Calu3 (cell line): ENCODE results near the gene FBN3. TPM values are rescaled to one million over a fixed set of nuclear protein-coding genes. Genes with fewer than 3 reads are reported as not detected.
"Not testable (repeated sequence)": the region's sequence is repeated elsewhere in the genome, so short reads cannot be mapped to it uniquely, and the experiment has no call there.

Source experiments
- BruUV-seq: library from RNA; stranded (reverse); fragments of 400-500 nt; replicated peaks from 2 replicates; lab custom pipeline; 2021; lab: Mats Ljungman, UMichigan
- CTCF ChIA-PET: fragments of 300-600 bp; sonication (Branson Sonifier 250); formaldehyde crosslinking; loops from one replicate; lab custom pipeline; 2022; ENCODE audit warnings: antibody characterized with exemption; lab: Charles Lee
- DNase-seq: peaks from one replicate; pipeline ENCODE4 v3.0.0; 2022
- H3K27ac Mint-ChIP-seq: one replicate; pipeline ENCODE4 v1.8.0; 2022; ENCODE audit warnings: mixed read lengths; ENCODE audit not compliant: unreplicated experiment
- H3K27me3 Mint-ChIP-seq: one replicate; pipeline ENCODE4 v1.8.0; 2022; ENCODE audit warnings: mixed read lengths; ENCODE audit not compliant: unreplicated experiment
- H3K36me3 Mint-ChIP-seq: one replicate; pipeline ENCODE4 v1.8.0; 2022; ENCODE audit warnings: mild to moderate bottlenecking, moderate library complexity, mixed read lengths; ENCODE audit not compliant: insufficient read depth, unreplicated experiment
- H3K4me1 Mint-ChIP-seq: one replicate; pipeline ENCODE4 v1.8.0; 2022; ENCODE audit warnings: mild to moderate bottlenecking, low read depth, mixed read lengths; ENCODE audit not compliant: unreplicated experiment
- H3K4me3 Mint-ChIP-seq: one replicate; pipeline ENCODE4 v1.8.0; 2022; ENCODE audit warnings: mild to moderate bottlenecking, low read depth, moderate library complexity, mixed read lengths; ENCODE audit not compliant: unreplicated experiment
- H3K9me3 Mint-ChIP-seq: one replicate; pipeline ENCODE4 v1.8.0; 2022; ENCODE audit warnings: low read depth, mixed read lengths; ENCODE audit not compliant: unreplicated experiment
- CTCF ChIP-seq: fragments of 200-600 bp; IDR thresholded peaks from one replicate; pipeline ENCODE4 v1.8.0; 2022; ENCODE audit warnings: antibody characterized with exemption; ENCODE audit not compliant: unreplicated experiment
- intact Hi-C: fragments of 100-400 bp; cut with micrococcal nuclease; formaldehyde crosslinking; loops from one replicate; pipeline ENCODE4 v1.10.0; 2022; ENCODE audit not compliant: unreplicated experiment
- total RNA-seq: library from RNA; stranded (reverse); gene quantifications from 2 replicates; pipeline ENCODE4 v1.2.3, GENCODE V29; 2022

FBN3 gene
- total RNA-seq, 1 experiment from 2014 or later: not detected

GRCh38 chr19:8038815-8039214, 110.6 kb downstream of the FBN3 start:
- Mint-ChIP-seq H3K36me3 (no peaks in the 10 kb centered on the region), H3K4me3 (no peak overlapping the region), H3K4me1 (no peaks in the 10 kb centered on the region), H3K27ac (no peak overlapping the region), H3K27me3 (peaks cover 22% of the 10 kb centered on the region), H3K9me3 (no peaks in the 10 kb centered on the region)
- CTCF ChIA-PET: no interaction called here
- intact Hi-C loops: no loop called here
- TF ChIP-seq CTCF: no peak
- no TSS peak for BruUV-seq
- no peak for DNase-seq

- Mint-ChIP-seq H3K27me3 (peaks cover 22% of the 10 kb centered on the region), H3K4me3 (no peak overlapping the region), H3K27ac (no peak overlapping the region), H3K36me3 (no peaks in the 10 kb centered on the region), H3K4me1 (no peaks in the 10 kb centered on the region), H3K9me3 (no peaks in the 10 kb centered on the region)
- intact Hi-C loops: no loop called here
- CTCF ChIA-PET: interaction anchor here (0.5 to 0.6 kb wide), 2 partner anchors 397 to 614 kb away, joined by 3 read pairs; no protein-coding TSS in a partner anchor
- no TSS peak for BruUV-seq
- TF ChIP-seq CTCF: no peak
- DNase-seq: no peak
Observed at GRCh38 chr19:8036434-8037099, 112.8 kb downstream of the FBN3 start.

GRCh38 chr19:8034178-8034525, 115.2 kb downstream of the FBN3 start:
- Mint-ChIP-seq H3K36me3 (no peaks in the 10 kb centered on the region), H3K27ac (no peak overlapping the region), H3K4me1 (no peaks in the 10 kb centered on the region), H3K9me3 (no peaks in the 10 kb centered on the region), H3K4me3 (no peak overlapping the region), H3K27me3 (peaks cover 22% of the 10 kb centered on the region)
- no TSS peak for BruUV-seq
- no peak for DNase-seq
- TF ChIP-seq CTCF: no peak
- intact Hi-C loops: no loop called here
- CTCF ChIA-PET: no interaction called here

GRCh38 chr19:8033287-8034177, 115.9 kb downstream of the FBN3 start:
- intact Hi-C loops, H3K9me3 Mint-ChIP-seq, H3K4me3 Mint-ChIP-seq, BruUV-seq, H3K4me1 Mint-ChIP-seq, H3K27ac Mint-ChIP-seq, DNase-seq, H3K36me3 Mint-ChIP-seq, CTCF ChIA-PET: not testable (repeated sequence)
- peaks cover 22% of the 10 kb centered on the region for H3K27me3 Mint-ChIP-seq
